HepG2 (cell line): Measurements from ENCODE around the gene GP2.

Experiments used
- BRCA1 ChIP-seq: sonication (generic); formaldehyde crosslinking; IDR thresholded peaks from 2 replicates; pipeline ENCODE4 v1.4.0; 2020; ENCODE audit warnings: missing genetic modification reagents
- DPF2 ChIP-seq: sonication (generic); formaldehyde crosslinking; IDR thresholded peaks from 2 replicates; pipeline ENCODE4 v1.4.0; 2020; ENCODE audit warnings: mild to moderate bottlenecking, low read depth, missing genetic modification reagents, borderline replicate concordance
- MAX ChIP-seq: IDR thresholded peaks from 2 replicates; pipeline ENCODE4 v1.6.1; 2012; ENCODE audit warnings: inconsistent platforms
- RAD51 ChIP-seq: fragments of 450-650 bp; IDR thresholded peaks from 2 replicates; pipeline ENCODE4 v1.6.1; 2016; ENCODE audit warnings: borderline replicate concordance
- SOX13 ChIP-seq, 3 experiments: fragments of 450-650 bp in 1 of 3; sonication (generic) in 1 of 3; formaldehyde crosslinking in 1 of 3; IDR thresholded peaks in 2 of 3; conservative IDR thresholded peaks in 1 of 3; 2 replicates each; pipeline versions ENCODE4 v1.5.0 to v1.6.1; 2016 to 2020; ENCODE audit warnings: antibody characterized with exemption in 1 of 3, mild to moderate bottlenecking in 1 of 3, missing compliant biosample characterization in 1 of 3, missing genetic modification reagents in 1 of 3, moderate library complexity in 1 of 3
- ZMYM3 ChIP-seq: sonication (generic); formaldehyde crosslinking; IDR thresholded peaks from 2 replicates; pipeline ENCODE4 v1.5.1; 2020; ENCODE audit warnings: mild to moderate bottlenecking, missing genetic modification reagents
- TF ChIP-seq, protein P1 (sequence below): sonication (generic); formaldehyde crosslinking; IDR thresholded peaks from 2 replicates; pipeline ENCODE4 v1.4.0; 2020; ENCODE audit warnings: missing genetic modification reagents, borderline replicate concordance

GRCh38 chr16:20364051-20364450 is 36.7 kb upstream of the GP2 start:
- TF ChIP-seq RAD51 (no peak), BRCA1 (CRISPR knock-in tag) (no peak), ZMYM3 (CRISPR knock-in tag) (no peak), DPF2 (CRISPR knock-in tag) (no peak), SOX13 (IDR thresholded peaks at IDR 0.05) (no peak), SOX13 (CRISPR knock-in tag; conservative IDR thresholded peaks at IDR 0.05 in 1 of 2, IDR thresholded peaks at IDR 0.05 in 1 of 2) (no peak), MAX (no peak)
- TF ChIP-seq, protein P1, sequence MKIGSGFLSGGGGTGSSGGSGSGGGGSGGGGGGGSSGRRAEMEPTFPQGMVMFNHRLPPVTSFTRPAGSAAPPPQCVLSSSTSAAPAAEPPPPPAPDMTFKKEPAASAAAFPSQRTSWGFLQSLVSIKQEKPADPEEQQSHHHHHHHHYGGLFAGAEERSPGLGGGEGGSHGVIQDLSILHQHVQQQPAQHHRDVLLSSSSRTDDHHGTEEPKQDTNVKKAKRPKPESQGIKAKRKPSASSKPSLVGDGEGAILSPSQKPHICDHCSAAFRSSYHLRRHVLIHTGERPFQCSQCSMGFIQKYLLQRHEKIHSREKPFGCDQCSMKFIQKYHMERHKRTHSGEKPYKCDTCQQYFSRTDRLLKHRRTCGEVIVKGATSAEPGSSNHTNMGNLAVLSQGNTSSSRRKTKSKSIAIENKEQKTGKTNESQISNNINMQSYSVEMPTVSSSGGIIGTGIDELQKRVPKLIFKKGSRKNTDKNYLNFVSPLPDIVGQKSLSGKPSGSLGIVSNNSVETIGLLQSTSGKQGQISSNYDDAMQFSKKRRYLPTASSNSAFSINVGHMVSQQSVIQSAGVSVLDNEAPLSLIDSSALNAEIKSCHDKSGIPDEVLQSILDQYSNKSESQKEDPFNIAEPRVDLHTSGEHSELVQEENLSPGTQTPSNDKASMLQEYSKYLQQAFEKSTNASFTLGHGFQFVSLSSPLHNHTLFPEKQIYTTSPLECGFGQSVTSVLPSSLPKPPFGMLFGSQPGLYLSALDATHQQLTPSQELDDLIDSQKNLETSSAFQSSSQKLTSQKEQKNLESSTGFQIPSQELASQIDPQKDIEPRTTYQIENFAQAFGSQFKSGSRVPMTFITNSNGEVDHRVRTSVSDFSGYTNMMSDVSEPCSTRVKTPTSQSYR, result no peak
